Activated CD4-positive, alpha-beta memory T cell treated with anti-CD3 and anti-CD28 coated beads for 36 hours (primary cell): ENCODE results near the gene GPT2. TPM values are rescaled to one million over a fixed set of nuclear protein-coding genes. Genes with fewer than 3 reads are reported as not detected.
A peak's percentile ranks its signal among the peaks of the same experiment; 100 is the strongest.
"Not testable (repeated sequence)": the region's sequence is repeated elsewhere in the genome, so short reads cannot be mapped to it uniquely, and the experiment has no call there.

ENCODE experiments used
- CTCF ChIA-PET: fragments of 350-600 bp; sonication (Branson Sonifier 250); formaldehyde crosslinking; loops from one replicate; lab custom pipeline; 2021; ENCODE audit warnings: antibody characterized with exemption, inconsistent platforms; lab: Charles Lee
- POLR2A ChIA-PET: fragments of 350-600 bp; sonication (Branson Sonifier 250); formaldehyde crosslinking; loops from one replicate; lab custom pipeline; 2021; ENCODE audit warnings: antibody characterized with exemption; lab: Charles Lee
- DNase-seq: peaks from one replicate; pipeline ENCODE4 v3.0.0-alpha.2; 2020
- H3K27ac Mint-ChIP-seq: one replicate; pipeline ENCODE4 v1.8.0; 2021; ENCODE audit warnings: mixed read lengths
- H3K27me3 Mint-ChIP-seq: one replicate; pipeline ENCODE4 v1.8.0; 2021; ENCODE audit warnings: mixed read lengths
- H3K36me3 Mint-ChIP-seq: one replicate; pipeline ENCODE4 v1.8.0; 2021; ENCODE audit warnings: mixed read lengths
- H3K4me1 Mint-ChIP-seq: one replicate; pipeline ENCODE4 v1.8.0; 2021; ENCODE audit warnings: low read depth, mixed read lengths
- H3K4me3 Mint-ChIP-seq: one replicate; pipeline ENCODE4 v1.8.0; 2021; ENCODE audit warnings: mild to moderate bottlenecking, mixed read lengths
- H3K9me3 Mint-ChIP-seq: one replicate; pipeline ENCODE4 v1.8.0; 2021; ENCODE audit warnings: mixed read lengths
- intact Hi-C: fragments of 100-400 bp; cut with micrococcal nuclease; formaldehyde crosslinking; loops from one replicate; pipeline ENCODE4 v1.15.1; 2023
- total RNA-seq, 2 experiments: library from RNA; stranded (reverse); gene quantifications; one replicate each; pipeline ENCODE4 v1.2.3, GENCODE V29; 2021

Gene GPT2
- total RNA-seq, 2 experiments from 2014 or later = 20.2 to 23.1 TPM

DNA sequence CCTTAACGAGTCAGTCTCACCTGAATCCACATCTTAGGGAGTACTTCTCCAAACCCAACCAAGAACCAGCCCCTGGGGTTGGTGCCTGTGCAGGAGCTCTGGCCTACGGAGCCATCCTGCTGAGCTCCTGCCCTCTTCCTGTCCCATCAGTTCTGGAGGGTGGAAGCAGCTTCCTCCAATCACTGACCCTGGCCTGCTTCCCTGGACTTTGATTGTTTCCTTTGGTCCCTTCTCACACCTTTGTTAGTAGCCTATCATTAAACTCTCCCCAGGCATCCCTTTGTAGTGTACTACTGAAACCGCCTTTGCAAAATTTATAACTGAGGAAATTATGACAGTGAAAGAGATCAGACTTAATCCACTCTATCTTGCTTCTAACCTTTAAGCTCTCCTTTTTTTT, 32.0 kb upstream of the GPT2 start:
- ChIA-PET POLR2A (no interaction called here), CTCF (interaction anchor here (0.7 to 4.8 kb wide), 5 partner anchors 12 to 179 kb away, joined by 3 to 102 read pairs (median 31); no protein-coding TSS in a partner anchor)
- intact Hi-C loops = no loop called here
- H3K4me3 Mint-ChIP-seq = no peak overlapping the region
- H3K4me1 Mint-ChIP-seq = no peaks in the 10 kb centered on the region
- no peak for DNase-seq
- H3K36me3 Mint-ChIP-seq = no peaks in the 10 kb centered on the region
- H3K27ac Mint-ChIP-seq = no peak overlapping the region
- H3K27me3 Mint-ChIP-seq = peaks cover 5% of the 10 kb centered on the region
- no peaks in the 10 kb centered on the region for H3K9me3 Mint-ChIP-seq

DNA sequence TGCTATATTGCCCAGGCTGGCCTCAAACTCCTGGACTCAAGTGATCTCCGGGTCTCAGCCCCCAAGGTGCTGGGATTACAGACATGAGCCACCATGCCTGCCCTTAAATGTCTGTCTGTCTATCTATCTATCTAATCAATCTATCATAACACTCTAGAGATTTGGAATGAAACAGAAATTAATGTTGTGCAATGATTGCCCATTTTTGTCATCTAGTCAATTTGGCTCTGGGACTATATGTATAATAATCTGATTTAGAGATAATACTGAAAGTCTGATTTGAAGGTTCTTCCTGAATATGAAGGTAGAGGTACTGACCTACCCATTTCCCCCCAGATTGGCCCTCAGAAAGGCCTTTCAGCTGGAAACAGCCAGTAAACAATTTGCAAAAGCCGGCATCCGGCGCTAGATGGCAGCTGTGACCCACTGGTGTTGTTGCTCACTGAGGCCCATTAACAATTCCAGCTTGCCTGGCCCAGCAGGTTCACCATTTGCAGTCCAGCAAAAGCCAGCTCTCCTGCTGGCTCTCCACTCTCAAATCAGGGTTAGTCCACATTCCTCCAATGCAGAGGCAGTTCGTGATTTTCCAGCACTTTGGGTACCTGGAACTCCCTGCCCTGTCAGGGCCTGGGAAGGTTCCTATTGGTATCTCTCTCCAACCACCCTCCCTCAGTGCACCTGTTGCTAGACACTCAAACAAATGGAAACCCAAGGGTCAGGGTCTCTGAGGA, 30.3 kb upstream of the GPT2 start:
- H3K27me3 Mint-ChIP-seq = peaks cover 3% of the 10 kb centered on the region
- POLR2A ChIA-PET = no interaction called here
- H3K9me3 Mint-ChIP-seq = no peaks in the 10 kb centered on the region
- CTCF ChIA-PET = interaction anchor here (0.7 to 4.8 kb wide), 33 partner anchors 9 to 1311 kb away, joined by 3 to 102 read pairs (median 4); partner anchors contain the start of gene GPT2
- peak; percentile 77 for DNase-seq
- no peak overlapping the region for H3K27ac Mint-ChIP-seq
- H3K36me3 Mint-ChIP-seq = no peaks in the 10 kb centered on the region
- intact Hi-C loops = loop anchor here (1.0 to 2.0 kb wide), 4 partner anchors 54 to 181 kb away; no protein-coding TSS in a partner anchor
- H3K4me1 Mint-ChIP-seq = no peaks in the 10 kb centered on the region
- H3K4me3 Mint-ChIP-seq = no peak overlapping the region

DNA sequence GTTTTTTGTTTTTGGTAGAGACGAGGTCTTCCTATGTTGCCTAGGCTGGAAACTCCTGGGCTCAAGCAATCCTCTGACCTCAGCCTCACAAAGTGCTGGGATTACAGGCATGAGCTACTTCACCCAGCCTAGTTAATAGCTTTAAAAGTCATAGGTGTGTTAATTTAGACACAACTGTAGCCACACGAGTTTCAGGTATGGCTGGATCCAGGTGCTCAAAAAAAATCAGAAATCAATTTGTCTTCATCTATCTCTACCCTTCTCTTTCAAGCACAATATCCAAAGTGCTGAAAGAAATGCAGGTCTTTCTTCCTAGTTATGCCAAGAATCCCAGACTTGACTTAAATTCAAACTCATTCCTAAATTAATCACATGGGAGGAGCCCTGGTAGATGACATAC, 29.3 kb upstream of the GPT2 start:
- intact Hi-C loops = loop anchor here (1.0 to 2.0 kb wide), 4 partner anchors 53 to 182 kb away; no protein-coding TSS in a partner anchor
- no peak overlapping the region for H3K4me3 Mint-ChIP-seq
- no peaks in the 10 kb centered on the region for H3K27me3 Mint-ChIP-seq
- no peaks in the 10 kb centered on the region for H3K36me3 Mint-ChIP-seq
- no peaks in the 10 kb centered on the region for H3K9me3 Mint-ChIP-seq
- H3K27ac Mint-ChIP-seq = no peak overlapping the region
- no peak for DNase-seq
- CTCF ChIA-PET = interaction anchor here (0.7 to 4.8 kb wide), 15 partner anchors 9 to 181 kb away, joined by 3 to 102 read pairs (median 7); partner anchors contain the start of gene GPT2
- peaks cover 5% of the 10 kb centered on the region for H3K4me1 Mint-ChIP-seq
- POLR2A ChIA-PET = no interaction called here

GRCh38 chr16:46855389-46855788, 28.8 kb upstream of the GPT2 start:
- CTCF ChIA-PET = interaction anchor here (4.8 kb wide), 1 partner anchor 9 kb away, joined by 31 read pairs; no protein-coding TSS in a partner anchor
- intact Hi-C loops = loop anchor here (2.0 kb wide), 1 partner anchor 63 kb away; no protein-coding TSS in a partner anchor
- Mint-ChIP-seq H3K27ac (no peak overlapping the region), H3K27me3 (no peaks in the 10 kb centered on the region), H3K4me3 (no peak overlapping the region), H3K4me1 (peaks cover 10% of the 10 kb centered on the region), H3K9me3 (no peaks in the 10 kb centered on the region), H3K36me3 (no peaks in the 10 kb centered on the region)
- DNase-seq = no peak
- POLR2A ChIA-PET = no interaction called here

DNA sequence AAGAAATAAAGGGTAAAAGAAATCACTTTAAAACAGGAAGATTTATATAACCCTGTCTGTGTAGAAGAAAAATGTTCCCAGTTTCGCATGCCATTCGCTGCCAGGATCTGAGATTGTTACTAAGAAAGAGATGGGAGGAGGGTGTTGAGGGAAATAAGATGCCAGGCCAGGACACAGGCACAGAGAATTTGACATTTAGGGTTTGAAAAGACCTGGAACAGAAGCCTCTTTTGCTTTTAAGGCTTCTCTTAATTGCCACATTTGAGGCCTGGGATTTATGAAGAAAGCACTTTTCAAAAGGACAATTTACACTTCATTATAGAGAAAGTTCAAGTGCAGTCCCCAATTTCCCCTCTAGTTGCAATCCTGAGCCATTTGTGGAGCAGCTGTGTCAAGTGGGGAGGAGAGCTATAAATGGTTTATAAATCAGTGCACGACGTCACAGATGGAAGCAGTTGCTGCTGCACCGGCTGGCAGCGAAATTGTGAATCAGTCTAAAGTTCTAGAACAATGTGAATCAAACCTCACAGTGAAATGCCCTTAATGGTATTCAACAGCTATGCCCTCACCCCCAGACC, 26.7 kb upstream of the GPT2 start:
- H3K27me3 Mint-ChIP-seq = no peaks in the 10 kb centered on the region
- intact Hi-C loops = no loop called here
- no peak overlapping the region for H3K4me3 Mint-ChIP-seq
- ChIA-PET CTCF (interaction anchor here (0.7 to 3.2 kb wide), 4 partner anchors 27 to 52 kb away, joined by 3 to 16 read pairs (median 6); partner anchors contain the start of gene GPT2), POLR2A (no interaction called here)
- H3K4me1 Mint-ChIP-seq = peaks cover 18% of the 10 kb centered on the region
- no peak for DNase-seq
- H3K27ac Mint-ChIP-seq = no peak overlapping the region
- no peaks in the 10 kb centered on the region for H3K9me3 Mint-ChIP-seq
- no peaks in the 10 kb centered on the region for H3K36me3 Mint-ChIP-seq

DNA sequence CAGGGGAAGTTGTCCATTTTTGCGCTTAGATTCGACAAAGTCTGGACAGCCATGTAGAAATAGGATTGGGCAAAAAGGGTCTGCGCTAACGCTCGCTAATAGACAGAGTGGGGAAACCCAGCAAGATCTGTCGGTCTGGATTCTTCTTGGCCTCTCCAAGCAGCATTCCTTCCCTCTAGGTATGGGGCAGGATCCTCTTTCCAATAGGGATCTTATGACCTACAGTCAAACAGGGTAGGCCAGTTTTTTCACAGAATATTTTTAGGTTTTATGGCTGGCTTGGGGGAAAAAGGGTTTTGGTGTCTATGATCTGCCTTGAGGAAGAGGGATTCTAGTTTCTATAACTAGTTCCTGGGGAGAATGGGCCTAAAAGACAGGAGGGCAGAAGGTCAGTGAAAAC, 26.0 kb upstream of the GPT2 start:
- Mint-ChIP-seq H3K4me3 (no peak overlapping the region), H3K9me3 (peaks cover 3% of the 10 kb centered on the region), H3K4me1 (peaks cover 25% of the 10 kb centered on the region), H3K27me3 (no peaks in the 10 kb centered on the region), H3K27ac (no peak overlapping the region), H3K36me3 (no peaks in the 10 kb centered on the region)
- no peak for DNase-seq
- ChIA-PET POLR2A (no interaction called here), CTCF (interaction anchor here (0.7 to 3.2 kb wide), 4 partner anchors 26 to 51 kb away, joined by 3 to 16 read pairs (median 6); partner anchors contain the start of gene GPT2)
- intact Hi-C loops = no loop called here

DNA sequence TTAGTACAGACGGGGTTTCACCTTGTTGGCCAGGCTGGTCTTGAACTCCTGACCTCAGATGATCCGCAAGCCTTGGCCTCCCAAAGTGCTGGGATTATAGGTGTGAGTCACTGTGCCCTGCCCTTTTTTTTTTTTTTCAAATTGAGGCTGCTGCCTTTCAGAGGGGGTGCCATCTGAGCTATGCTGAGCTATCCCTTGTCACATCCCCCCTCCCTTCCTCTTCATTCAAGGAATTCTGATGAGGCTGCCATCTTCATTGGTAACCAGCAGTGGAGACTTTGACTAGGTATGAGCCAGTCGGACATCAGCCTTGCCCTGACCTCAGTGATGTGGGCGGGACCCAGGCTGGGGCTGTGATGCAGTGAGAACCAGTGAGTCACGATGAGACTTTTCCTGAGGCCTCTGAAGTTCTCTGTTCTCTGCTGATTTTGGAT, 24.4 kb upstream of the GPT2 start:
- H3K27me3 Mint-ChIP-seq = no peaks in the 10 kb centered on the region
- intact Hi-C loops = no loop called here
- no peaks in the 10 kb centered on the region for H3K36me3 Mint-ChIP-seq
- POLR2A ChIA-PET = no interaction called here
- peaks cover 34% of the 10 kb centered on the region for H3K4me1 Mint-ChIP-seq
- peak; percentile 77 for DNase-seq
- H3K27ac Mint-ChIP-seq = peak overlapping the region; percentile 30
- CTCF ChIA-PET = interaction anchor here (0.8 to 1.3 kb wide), 3 partner anchors 24 to 186 kb away, joined by 3 to 8 read pairs (median 5); partner anchors contain the start of gene GPT2
- H3K4me3 Mint-ChIP-seq = no peak overlapping the region
- peaks cover 3% of the 10 kb centered on the region for H3K9me3 Mint-ChIP-seq

- POLR2A ChIA-PET = interaction anchor here (1.0 kb wide), 1 partner anchor 21 kb away, joined by 3 read pairs; the partner anchor contains the start of gene GPT2
- Mint-ChIP-seq H3K4me1 (peaks cover 34% of the 10 kb centered on the region), H3K27ac (peak overlapping the region; percentile 3), H3K36me3 (no peaks in the 10 kb centered on the region), H3K4me3 (no peak overlapping the region), H3K9me3 (peaks cover 3% of the 10 kb centered on the region), H3K27me3 (no peaks in the 10 kb centered on the region)
- peak; percentile 32 for DNase-seq
- intact Hi-C loops = loop anchor here (1.0 kb wide), 1 partner anchor 22 kb away; the partner anchor contains the start of gene GPT2
- CTCF ChIA-PET = interaction anchor here (0.6 to 5.7 kb wide), 7 partner anchors 10 to 176 kb away, joined by 3 to 31 read pairs (median 5); no protein-coding TSS in a partner anchor
These were observed 21.4 kb upstream of the GPT2 start for GRCh38 chr16:46862555-46863447.

DNA sequence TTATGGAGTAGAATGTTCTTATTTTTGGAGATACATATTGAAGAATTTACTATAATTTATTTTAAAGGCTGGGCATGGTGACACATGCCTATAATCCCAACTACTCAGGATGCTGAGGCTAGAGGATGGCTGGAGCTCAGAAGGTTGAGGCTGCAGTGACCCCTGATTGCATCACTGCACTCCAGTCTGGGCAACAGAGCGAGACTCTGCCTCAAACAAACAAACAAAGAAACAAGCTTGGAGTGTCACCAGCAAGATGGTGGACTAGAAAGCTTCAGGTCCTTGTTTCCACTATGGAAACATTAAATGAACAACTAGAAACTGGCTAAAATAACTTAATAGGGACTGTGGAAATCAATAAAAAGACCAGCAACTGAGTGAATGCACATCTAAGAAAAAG, 17.9 kb upstream of the GPT2 start:
- H3K27me3 Mint-ChIP-seq = peaks cover 2% of the 10 kb centered on the region
- H3K4me3 Mint-ChIP-seq = no peak overlapping the region
- intact Hi-C loops = no loop called here
- no peak overlapping the region for H3K27ac Mint-ChIP-seq
- peaks cover 21% of the 10 kb centered on the region for H3K4me1 Mint-ChIP-seq
- peaks cover 3% of the 10 kb centered on the region for H3K9me3 Mint-ChIP-seq
- no peak for DNase-seq
- ChIA-PET POLR2A (no interaction called here), CTCF (interaction anchor here (0.7 to 5.7 kb wide), 2 partner anchors 13 to 62 kb away, joined by 3 to 31 read pairs; no protein-coding TSS in a partner anchor)
- no peaks in the 10 kb centered on the region for H3K36me3 Mint-ChIP-seq

DNA sequence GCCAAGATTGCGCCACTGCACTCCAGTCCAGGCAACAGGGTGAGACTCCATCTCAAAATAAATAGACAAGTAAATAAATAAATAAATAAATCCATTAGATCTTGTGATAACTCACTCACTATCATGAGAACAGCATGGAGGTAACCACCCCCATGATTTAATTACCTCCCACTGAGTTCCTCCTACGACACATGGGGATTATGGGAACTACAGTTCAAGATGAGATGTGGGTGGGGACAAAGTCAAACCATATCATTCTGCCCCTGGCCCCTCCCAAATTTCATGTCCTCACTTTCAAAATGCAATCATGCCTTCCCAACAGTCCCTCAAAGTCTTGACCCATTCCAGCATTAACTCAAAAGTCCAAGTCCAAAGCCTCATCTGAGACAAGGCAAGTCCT, 16.7 kb upstream of the GPT2 start:
- POLR2A ChIA-PET, intact Hi-C loops: not testable (repeated sequence)
- CTCF ChIA-PET = interaction anchor here (1.4 kb wide), 1 partner anchor 14 kb away, joined by 3 read pairs; no protein-coding TSS in a partner anchor

DNA sequence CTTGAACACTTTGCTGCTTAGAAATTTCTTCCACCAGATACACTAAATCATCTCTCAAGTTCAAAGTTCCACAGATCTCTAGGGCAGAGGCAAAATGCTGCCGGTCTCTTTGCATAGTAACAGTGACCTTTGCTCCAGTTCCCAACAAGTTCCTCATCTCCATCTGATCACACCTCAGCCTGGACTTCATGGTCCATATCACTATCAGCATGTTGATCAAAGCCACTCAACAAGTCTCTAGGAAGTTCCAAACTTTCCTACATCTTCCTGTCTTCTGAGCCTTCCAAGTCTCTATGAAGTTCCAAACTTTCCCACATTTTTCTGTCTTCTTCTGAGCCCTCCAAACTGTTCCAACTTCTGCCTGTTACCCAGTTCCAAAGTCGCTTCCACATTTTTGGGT, 15.3 kb upstream of the GPT2 start:
- H3K4me3 Mint-ChIP-seq, H3K36me3 Mint-ChIP-seq, H3K27ac Mint-ChIP-seq, H3K27me3 Mint-ChIP-seq, intact Hi-C loops, DNase-seq, POLR2A ChIA-PET, H3K9me3 Mint-ChIP-seq, H3K4me1 Mint-ChIP-seq: not testable (repeated sequence)
- CTCF ChIA-PET = interaction anchor here (1.4 kb wide), 1 partner anchor 15 kb away, joined by 3 read pairs; no protein-coding TSS in a partner anchor

More for the DNA sequence above, 16.7 kb upstream of the GPT2 start:
- not testable (repeated sequence) for H3K36me3 Mint-ChIP-seq, H3K27ac Mint-ChIP-seq, H3K4me3 Mint-ChIP-seq, DNase-seq, H3K27me3 Mint-ChIP-seq, H3K9me3 Mint-ChIP-seq
- peaks cover 16% of the 10 kb centered on the region for H3K4me1 Mint-ChIP-seq
